Lower lobe of right lung (tissue), 2 donors: ENCODE results near the gene HSD11B1. TPM values are rescaled to one million over a fixed set of nuclear protein-coding genes. Genes with fewer than 3 reads are reported as not detected.

Experiments used
- ATAC-seq, 2 donors: fragments of 200-7000 bp; cut with Tn5 transposase; one replicate each; pipeline ENCODE4 v1.9.1; 2020 to 2022; ENCODE audit warnings: mild to moderate bottlenecking in 2 of 2, moderate library complexity in 2 of 2
- DNase-seq: peaks from one replicate; pipeline ENCODE4 v3.0.0-alpha.2; 2020
- H3K27ac ChIP-seq: fragments of 200-600 bp; one replicate; pipeline ENCODE4 v1.8.0; 2022
- H3K27me3 ChIP-seq: fragments of 200-600 bp; one replicate; pipeline ENCODE4 v1.8.0; 2022; ENCODE audit warnings: low read depth
- H3K36me3 ChIP-seq: fragments of 200-600 bp; one replicate; pipeline ENCODE4 v1.8.0; 2022; ENCODE audit warnings: mild to moderate bottlenecking
- H3K4me1 ChIP-seq: fragments of 200-600 bp; one replicate; pipeline ENCODE4 v1.8.0; 2022
- H3K4me3 ChIP-seq: fragments of 200-600 bp; one replicate; pipeline ENCODE4 v1.8.0; 2022; ENCODE audit warnings: mild to moderate bottlenecking
- H3K9me3 ChIP-seq: fragments of 200-600 bp; one replicate; pipeline ENCODE4 v1.8.0; 2022
- intact Hi-C: fragments of 100-400 bp; cut with DNase I; formaldehyde crosslinking; loops from one replicate; pipeline ENCODE4 v1.11.0; 2022
- total RNA-seq: library from RNA; stranded (reverse); fragmentation: NEBNext Ultra II Directional; extraction: Animal tissue kit (Norgen Biotek cat#: 25700); gene quantifications from one replicate; pipeline ENCODE4 v1.2.1, GENCODE V29; 2021
- TF ChIP-seq, protein P1 (sequence below): fragments of 200-600 bp; IDR thresholded peaks from one replicate; pipeline ENCODE4 v1.8.0; 2022; ENCODE audit warnings: antibody characterized with exemption, mild to moderate bottlenecking
- donor health status: DM: no; HTN: yes; CAD: no; lungs with severe emphysema.

Gene HSD11B1
- total RNA-seq, 1 donor from 2014 or later = 11.6 TPM

DNA sequence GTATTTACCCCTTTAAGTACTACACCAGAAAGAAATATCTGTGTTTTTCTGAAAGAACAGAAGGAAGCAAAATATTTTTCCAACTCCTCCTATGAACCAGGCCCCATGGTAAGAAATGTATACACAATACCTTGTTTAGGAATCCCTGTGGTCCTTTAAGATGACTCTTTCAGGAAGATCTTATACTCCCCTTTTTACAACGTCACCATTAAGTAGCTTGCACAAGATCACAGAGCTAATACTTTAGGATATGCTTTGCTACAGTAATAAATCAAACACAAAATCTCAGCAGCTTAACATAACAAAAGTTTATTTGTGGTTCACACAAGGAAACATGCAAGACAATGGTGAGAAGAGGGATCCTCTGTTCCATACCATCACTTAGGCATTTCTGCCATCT is 43.6 kb upstream of the HSD11B1 start:
- Histone ChIP-seq H3K4me1 (peaks cover 11% of the 10 kb centered on the region), H3K27ac (no peak overlapping the region), H3K9me3 (no peaks in the 10 kb centered on the region), H3K27me3 (peaks cover 15% of the 10 kb centered on the region), H3K36me3 (no peaks in the 10 kb centered on the region), H3K4me3 (no peak overlapping the region)
- ATAC-seq (no peak), DNase-seq (no peak)
- TF ChIP-seq, protein P1, sequence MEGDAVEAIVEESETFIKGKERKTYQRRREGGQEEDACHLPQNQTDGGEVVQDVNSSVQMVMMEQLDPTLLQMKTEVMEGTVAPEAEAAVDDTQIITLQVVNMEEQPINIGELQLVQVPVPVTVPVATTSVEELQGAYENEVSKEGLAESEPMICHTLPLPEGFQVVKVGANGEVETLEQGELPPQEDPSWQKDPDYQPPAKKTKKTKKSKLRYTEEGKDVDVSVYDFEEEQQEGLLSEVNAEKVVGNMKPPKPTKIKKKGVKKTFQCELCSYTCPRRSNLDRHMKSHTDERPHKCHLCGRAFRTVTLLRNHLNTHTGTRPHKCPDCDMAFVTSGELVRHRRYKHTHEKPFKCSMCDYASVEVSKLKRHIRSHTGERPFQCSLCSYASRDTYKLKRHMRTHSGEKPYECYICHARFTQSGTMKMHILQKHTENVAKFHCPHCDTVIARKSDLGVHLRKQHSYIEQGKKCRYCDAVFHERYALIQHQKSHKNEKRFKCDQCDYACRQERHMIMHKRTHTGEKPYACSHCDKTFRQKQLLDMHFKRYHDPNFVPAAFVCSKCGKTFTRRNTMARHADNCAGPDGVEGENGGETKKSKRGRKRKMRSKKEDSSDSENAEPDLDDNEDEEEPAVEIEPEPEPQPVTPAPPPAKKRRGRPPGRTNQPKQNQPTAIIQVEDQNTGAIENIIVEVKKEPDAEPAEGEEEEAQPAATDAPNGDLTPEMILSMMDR = no peak
- intact Hi-C loops = no loop called here

DNA sequence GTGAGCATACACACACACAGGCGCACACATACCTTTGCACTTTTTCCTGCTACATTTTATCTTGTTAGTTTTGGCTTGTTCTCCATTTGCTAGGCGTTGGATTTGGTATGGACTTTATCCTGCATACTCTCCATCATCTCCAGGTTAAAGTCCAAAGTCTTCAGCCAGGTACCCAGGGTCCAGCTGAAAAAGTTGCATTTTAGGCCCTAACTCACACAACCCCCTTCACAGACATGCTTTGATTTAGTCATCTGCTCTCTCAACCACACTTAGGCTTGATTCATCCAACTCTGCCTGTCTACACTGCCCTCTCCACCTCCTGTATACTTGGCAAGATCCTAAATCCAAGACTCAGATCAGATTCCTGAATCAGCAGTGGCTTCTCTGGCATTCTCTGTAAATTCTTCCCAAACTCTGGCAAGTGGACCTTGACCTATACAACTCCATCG is 41.7 kb upstream of the HSD11B1 start:
- Histone ChIP-seq H3K9me3 (no peaks in the 10 kb centered on the region), H3K4me3 (no peak overlapping the region), H3K27ac (no peak overlapping the region), H3K27me3 (peaks cover 8% of the 10 kb centered on the region), H3K36me3 (no peaks in the 10 kb centered on the region), H3K4me1 (peaks cover 11% of the 10 kb centered on the region)
- DNase-seq (no peak), ATAC-seq (no peak)
- intact Hi-C loops = no loop called here
- TF ChIP-seq, protein P1 = no peak

DNA sequence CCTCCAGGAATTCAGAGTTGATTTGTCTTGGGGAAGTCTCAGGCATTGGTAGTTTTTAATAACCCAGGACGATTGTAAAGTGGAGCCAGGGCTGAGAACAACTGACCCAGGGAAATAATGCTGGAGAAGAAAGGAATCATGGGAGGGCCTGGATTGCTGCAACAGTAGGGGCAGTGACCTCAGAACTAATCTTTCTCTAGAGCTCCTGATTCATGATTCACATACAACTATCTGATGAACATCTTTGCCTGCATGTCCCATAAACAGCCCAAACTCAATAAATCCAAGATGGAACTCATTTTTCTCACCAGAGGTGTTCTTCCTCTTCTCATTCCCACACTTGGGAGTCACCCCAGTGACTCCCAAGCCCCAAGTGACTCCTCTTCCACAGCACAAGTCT is 37.5 kb upstream of the HSD11B1 start:
- H3K4me3 ChIP-seq = no peak overlapping the region
- DNase-seq = no peak
- H3K9me3 ChIP-seq = no peaks in the 10 kb centered on the region
- H3K36me3 ChIP-seq = no peaks in the 10 kb centered on the region
- no peaks in the 10 kb centered on the region for H3K27me3 ChIP-seq
- H3K27ac ChIP-seq = no peak overlapping the region
- intact Hi-C loops = no loop called here
- TF ChIP-seq, protein P1 = no peak
- ATAC-seq = no peak
- H3K4me1 ChIP-seq = no peaks in the 10 kb centered on the region

DNA sequence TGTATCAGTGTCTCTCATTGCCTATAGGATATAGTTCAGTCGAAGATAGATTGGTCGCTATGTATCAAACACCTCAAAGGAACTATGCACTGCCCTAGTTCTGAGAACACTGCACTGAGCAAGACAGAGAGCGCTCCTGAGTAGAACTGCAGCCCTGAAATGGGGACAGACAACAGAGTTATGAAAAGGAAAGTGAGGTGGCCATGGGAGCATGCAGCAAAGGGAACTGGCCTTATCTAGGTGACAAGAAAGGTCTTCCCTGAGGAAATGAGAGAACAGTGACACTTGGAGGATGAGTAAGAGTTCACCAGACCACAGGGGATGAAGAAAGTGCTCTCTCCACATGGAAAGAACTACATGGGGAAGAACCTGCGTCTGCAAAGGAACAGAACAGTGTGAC is 36.9 kb upstream of the HSD11B1 start:
- TF ChIP-seq, protein P1 = no peak
- no peaks in the 10 kb centered on the region for H3K36me3 ChIP-seq
- no peak overlapping the region for H3K4me3 ChIP-seq
- DNase-seq (no peak), ATAC-seq (peak in 1 of 2 donors; percentile 32)
- no peak overlapping the region for H3K27ac ChIP-seq
- no peaks in the 10 kb centered on the region for H3K27me3 ChIP-seq
- peaks cover under 1% of the 10 kb centered on the region for H3K4me1 ChIP-seq
- H3K9me3 ChIP-seq = no peaks in the 10 kb centered on the region
- intact Hi-C loops = no loop called here

DNA sequence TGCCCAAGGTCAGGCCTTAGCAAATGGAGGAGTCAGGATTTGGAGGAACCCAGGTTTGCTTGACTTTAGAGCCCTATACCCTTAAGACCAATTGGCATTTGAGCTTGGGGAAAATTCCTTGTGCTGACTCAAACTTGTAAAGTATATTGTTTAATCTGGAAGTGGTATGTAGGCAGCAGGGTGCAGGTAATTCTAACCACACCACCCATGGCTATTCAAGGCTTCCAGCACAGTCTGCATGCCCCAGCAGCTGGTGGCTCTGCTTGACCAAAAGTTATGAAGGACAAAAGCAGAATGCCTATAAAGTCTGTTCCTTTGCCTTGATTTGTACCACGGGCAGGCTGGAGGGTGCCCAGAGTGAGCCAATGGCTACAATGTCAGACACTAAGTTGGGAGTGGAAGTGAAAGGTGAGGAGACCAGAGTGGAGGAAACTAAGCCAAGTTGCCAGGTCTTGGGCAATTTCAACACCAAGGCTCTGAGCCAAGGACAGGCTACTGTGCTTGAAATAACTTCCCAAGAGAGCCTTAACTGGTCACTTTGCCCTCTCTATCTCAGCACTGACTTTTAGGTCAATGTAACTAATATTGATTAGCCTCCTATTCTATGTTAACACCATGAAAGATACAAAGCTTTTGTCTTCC is 34.1 kb upstream of the HSD11B1 start:
- TF ChIP-seq, protein P1 = no peak
- no peak overlapping the region for H3K27ac ChIP-seq
- ATAC-seq (no peak), DNase-seq (no peak)
- H3K36me3 ChIP-seq = no peaks in the 10 kb centered on the region
- peaks cover 28% of the 10 kb centered on the region for H3K4me1 ChIP-seq
- H3K4me3 ChIP-seq = no peak overlapping the region
- no peaks in the 10 kb centered on the region for H3K9me3 ChIP-seq
- no peaks in the 10 kb centered on the region for H3K27me3 ChIP-seq
- intact Hi-C loops = no loop called here
